HFFc6 (cell line): ENCODE results near the gene RALY. TPM values are rescaled to one million over a fixed set of nuclear protein-coding genes. Genes with fewer than 3 reads are reported as not detected.

Experiments used
- DNase-seq: peaks from one replicate; pipeline ENCODE4 v3.0.0-alpha.2; 2018
- H3K27ac Mint-ChIP-seq: 2 replicates; pipeline ENCODE4 v1.8.0; 2020; ENCODE audit warnings: mild to moderate bottlenecking, mixed read lengths
- H3K27me3 Mint-ChIP-seq: 2 replicates; pipeline ENCODE4 v1.8.0; 2021; ENCODE audit warnings: mild to moderate bottlenecking, moderate library complexity, mixed read lengths; ENCODE audit not compliant: insufficient read depth
- H3K36me3 Mint-ChIP-seq: 2 replicates; pipeline ENCODE4 v1.8.0; 2021; ENCODE audit warnings: low read depth, mixed read lengths
- H3K4me1 Mint-ChIP-seq: 2 replicates; pipeline ENCODE4 v1.8.0; 2020; ENCODE audit warnings: low read depth, mixed read lengths
- H3K4me3 Mint-ChIP-seq: 2 replicates; pipeline ENCODE4 v1.8.0; 2020; ENCODE audit warnings: mild to moderate bottlenecking, moderate library complexity, mixed read lengths
- H3K9me3 Mint-ChIP-seq: 2 replicates; pipeline ENCODE4 v1.8.0; 2020; ENCODE audit warnings: mild to moderate bottlenecking, mixed read lengths
- CTCF ChIP-seq: fragments of 200-600 bp; sonication (generic); IDR thresholded peaks from 2 replicates; pipeline ENCODE4 v1.5.0; 2021; ENCODE audit warnings: antibody characterized with exemption, mild to moderate bottlenecking
- total RNA-seq, 6 experiments: library from RNA; stranded (reverse); fragmentation: NEBNext Ultra II Directional; extraction: Animal tissue kit (Norgen Biotek cat#: 25700); gene quantifications; 2 replicates in 1 of 6; 3 replicates in 5 of 6; pipeline ENCODE4 v1.2.3, GENCODE V29; 2021

RALY gene
- total RNA-seq, 6 experiments from 2014 or later: 108 to 124 (median 118) TPM

GRCh38 chr20:34122274-34122980, 128.7 kb downstream of the RALY start:
- Mint-ChIP-seq H3K4me1 (peaks cover 13% of the 10 kb centered on the region), H3K9me3 (no peaks in the 10 kb centered on the region; the same call in 1 of the 2 replicates), H3K36me3 (no peaks in the 10 kb centered on the region), H3K27me3 (peaks cover 7% of the 10 kb centered on the region), H3K27ac (no peak overlapping the region), H3K4me3 (no peak overlapping the region)
- TF ChIP-seq CTCF: no peak
- DNase-seq: no peak

- Mint-ChIP-seq H3K4me1 (peaks cover 13% of the 10 kb centered on the region), H3K9me3 (no peaks in the 10 kb centered on the region; the same call in 1 of the 2 replicates), H3K36me3 (no peaks in the 10 kb centered on the region), H3K27me3 (peaks cover 7% of the 10 kb centered on the region), H3K27ac (no peak overlapping the region), H3K4me3 (no peak overlapping the region)
- no peak for DNase-seq
- TF ChIP-seq CTCF: no peak
Measured at GRCh38 chr20:34123309-34123708, 129.6 kb downstream of the RALY start.

GRCh38 chr20:34124469-34125249, 130.9 kb downstream of the RALY start:
- Mint-ChIP-seq H3K9me3 (no peaks in the 10 kb centered on the region; the same call in 1 of the 2 replicates), H3K4me1 (peaks cover 18% of the 10 kb centered on the region), H3K36me3 (no peaks in the 10 kb centered on the region), H3K27me3 (peaks cover 7% of the 10 kb centered on the region), H3K27ac (no peak overlapping the region), H3K4me3 (no peak overlapping the region)
- no peak for TF ChIP-seq CTCF
- no peak for DNase-seq

- no peak overlapping the region for H3K4me3 Mint-ChIP-seq
- no peak overlapping the region for H3K27ac Mint-ChIP-seq
- no peak for DNase-seq
- no peak for TF ChIP-seq CTCF
- H3K9me3 Mint-ChIP-seq: no peaks in the 10 kb centered on the region; the same call in 1 of the 2 replicates
- H3K4me1 Mint-ChIP-seq: peaks cover 18% of the 10 kb centered on the region
- peaks cover 9% of the 10 kb centered on the region for H3K27me3 Mint-ChIP-seq
- no peaks in the 10 kb centered on the region for H3K36me3 Mint-ChIP-seq
Measured at GRCh38 chr20:34127792-34128191, 134.1 kb downstream of the RALY start.

- DNase-seq: peak; percentile 62
- H3K36me3 Mint-ChIP-seq: no peaks in the 10 kb centered on the region
- H3K27me3 Mint-ChIP-seq: peaks cover 9% of the 10 kb centered on the region
- peak overlapping the region; percentile 22; the same call in 1 of the 2 replicates for H3K4me3 Mint-ChIP-seq
- H3K4me1 Mint-ChIP-seq: peaks cover 12% of the 10 kb centered on the region
- H3K9me3 Mint-ChIP-seq: no peaks in the 10 kb centered on the region; the same call in 1 of the 2 replicates
- peak; percentile 95 for TF ChIP-seq CTCF
- no peak overlapping the region for H3K27ac Mint-ChIP-seq
Measured at GRCh38 chr20:34129518-34130162, 135.9 kb downstream of the RALY start.
